GM23338 (cell line): ENCODE measurements around the gene EPHB3. TPM values are rescaled to one million over a fixed set of nuclear protein-coding genes. Genes with fewer than 3 reads are reported as not detected.

Experiments used
- ATAC-seq: fragments of 200-7000 bp; cut with Tn5 transposase; 3 replicates; pipeline ENCODE4 v1.9.1; 2020
- DNase-seq: peaks from one replicate; pipeline ENCODE4 v3.0.0-alpha.2; 2015; ENCODE audit warnings: low spot score
- H2AFZ ChIP-seq: fragments of 200-600 bp; sonication (generic); 2 replicates; pipeline ENCODE4 v1.8.0; 2016; ENCODE audit warnings: antibody characterized with exemption, mild to moderate bottlenecking, moderate library complexity
- H3F3A ChIP-seq: fragments of 200-600 bp; sonication (generic); replicated peaks from 2 replicates; pipeline ENCODE4 v1.8.0; 2017; ENCODE audit warnings: antibody characterized with exemption, mixed run types, low read depth
- H3K27ac ChIP-seq: fragments of 200-600 bp; sonication (generic); 2 replicates; pipeline ENCODE4 v1.6.1; 2016; ENCODE audit warnings: low read depth
- H3K27me3 ChIP-seq: fragments of 200-600 bp; sonication (generic); 2 replicates; pipeline ENCODE4 v1.8.0; 2016; ENCODE audit warnings: mild to moderate bottlenecking, mixed run types, moderate library complexity; ENCODE audit not compliant: insufficient read depth
- H3K36me3 ChIP-seq: fragments of 200-600 bp; sonication (generic); 2 replicates; pipeline ENCODE4 v1.8.0; 2016; ENCODE audit warnings: mild to moderate bottlenecking; ENCODE audit not compliant: insufficient read depth
- H3K4me1 ChIP-seq: fragments of 200-600 bp; sonication (generic); 2 replicates; pipeline ENCODE4 v1.8.0; 2016; ENCODE audit warnings: mild to moderate bottlenecking, moderate library complexity; ENCODE audit not compliant: insufficient read depth
- H3K4me2 ChIP-seq: fragments of 200-600 bp; sonication (generic); 2 replicates; pipeline ENCODE4 v1.7.1; 2017; ENCODE audit warnings: mixed run types
- H3K4me3 ChIP-seq: fragments of 200-600 bp; sonication (generic); 2 replicates; pipeline ENCODE4 v1.6.1; 2016; ENCODE audit warnings: mixed run types
- H3K79me2 ChIP-seq: fragments of 200-600 bp; sonication (generic); replicated peaks from 2 replicates; pipeline ENCODE4 v1.8.0; 2017; ENCODE audit warnings: mild to moderate bottlenecking; ENCODE audit not compliant: insufficient read depth
- H3K9me2 ChIP-seq: fragments of 200-600 bp; sonication (generic); 2 replicates; pipeline ENCODE4 v1.8.0; 2017; ENCODE audit not compliant: insufficient read depth
- H4K20me1 ChIP-seq: fragments of 200-600 bp; sonication (generic); replicated peaks from 2 replicates; pipeline ENCODE4 v1.8.0; 2017; ENCODE audit warnings: mild to moderate bottlenecking; ENCODE audit not compliant: insufficient read depth
- H3K27ac Mint-ChIP-seq: 2 replicates; pipeline ENCODE4 v1.8.0; 2020; ENCODE audit warnings: inconsistent platforms, mild to moderate bottlenecking, moderate library complexity, mixed read lengths
- H3K27me3 Mint-ChIP-seq: 3 replicates; pipeline ENCODE4 v1.8.0; 2022; ENCODE audit warnings: low read depth, mild to moderate bottlenecking, moderate library complexity, mixed read lengths, inconsistent platforms; ENCODE audit not compliant: insufficient read depth, poor library complexity
- H3K36me3 Mint-ChIP-seq: 3 replicates; pipeline ENCODE4 v1.8.0; 2021; ENCODE audit warnings: low read depth, mild to moderate bottlenecking, inconsistent platforms, moderate library complexity, mixed read lengths
- H3K4me1 Mint-ChIP-seq: 3 replicates; pipeline ENCODE4 v1.8.0; 2020; ENCODE audit warnings: mild to moderate bottlenecking, inconsistent platforms, mixed read lengths
- H3K4me3 Mint-ChIP-seq: 3 replicates; pipeline ENCODE4 v1.8.0; 2021; ENCODE audit warnings: moderate library complexity, mild to moderate bottlenecking, inconsistent platforms, mixed read lengths
- H3K9me3 Mint-ChIP-seq: 3 replicates; pipeline ENCODE4 v1.8.0; 2020; ENCODE audit warnings: moderate library complexity, mild to moderate bottlenecking, inconsistent platforms, mixed read lengths
- CREB1 ChIP-seq: fragments of 250-450 bp; sonication (Bioruptor Pico); IDR thresholded peaks from 2 replicates; pipeline ENCODE4 v1.5.0; 2020; ENCODE audit warnings: low read depth, mild to moderate bottlenecking, moderate library complexity
- EZH2 ChIP-seq: fragments of 200-600 bp; sonication (generic); IDR thresholded peaks from one replicate; pipeline ENCODE4 v1.8.0; 2017; ENCODE audit warnings: antibody characterized with exemption, mild to moderate bottlenecking, low read depth; ENCODE audit not compliant: unreplicated experiment
- JUNB ChIP-seq: IDR thresholded peaks from one replicate; pipeline ENCODE4 v1.6.1; 2016; ENCODE audit warnings: antibody characterized with exemption; ENCODE audit not compliant: unreplicated experiment
- POLR2AphosphoS5 ChIP-seq: IDR thresholded peaks from 2 replicates; pipeline ENCODE4 v1.6.1; 2016; ENCODE audit warnings: antibody characterized with exemption, low read depth
- ZNF114 ChIP-seq: fragments of 250-450 bp; sonication (Bioruptor Pico); IDR thresholded peaks from 2 replicates; pipeline ENCODE4 v1.5.0; 2020; ENCODE audit warnings: mild to moderate bottlenecking, moderate library complexity
- ZNF331 ChIP-seq: fragments of 250-450 bp; sonication (Bioruptor Pico); IDR thresholded peaks from 2 replicates; pipeline ENCODE4 v1.5.0; 2020; ENCODE audit warnings: low read depth, mild to moderate bottlenecking, moderate library complexity
- polyA plus RNA-seq: library from polyadenylated mRNA; unstranded; fragments of >200 nt; fragmentation: Nextera tagmentation; extraction: Ambion mirVana; gene quantifications from 2 replicates; pipeline ENCODE4 v1.2.1, GENCODE V29; 2016
- total RNA-seq: library from RNA; depleted of rRNA; stranded (reverse); fragments of >200 nt; shearing (Covaris generic); gene quantifications from 2 replicates; pipeline ENCODE4 v1.2.3, GENCODE V29; 2014
- TF ChIP-seq, protein P1 (sequence below), 2 experiments: fragments of 200-600 bp in 1 of 2; sonication (generic) in 1 of 2; conservative IDR thresholded peaks; 2 replicates each; pipeline versions ENCODE4 v1.5.1 to v1.6.1; 2016 to 2017; ENCODE audit warnings: antibody characterized with exemption in 2 of 2, low read depth in 2 of 2, mild to moderate bottlenecking in 2 of 2, moderate library complexity in 1 of 2
- TF ChIP-seq, protein P2 (sequence below): IDR thresholded peaks from one replicate; pipeline ENCODE4 v1.6.1; 2018; ENCODE audit warnings: antibody characterized with exemption; ENCODE audit not compliant: unreplicated experiment
- TF ChIP-seq, protein P3 (sequence below): IDR thresholded peaks from 2 replicates; pipeline ENCODE4 v1.6.1; 2016; ENCODE audit warnings: antibody characterized with exemption

The EPHB3 gene
- total and polyA plus RNA-seq, 2 experiments from 2014 or later = 0.57 to 2.0 TPM

DNA sequence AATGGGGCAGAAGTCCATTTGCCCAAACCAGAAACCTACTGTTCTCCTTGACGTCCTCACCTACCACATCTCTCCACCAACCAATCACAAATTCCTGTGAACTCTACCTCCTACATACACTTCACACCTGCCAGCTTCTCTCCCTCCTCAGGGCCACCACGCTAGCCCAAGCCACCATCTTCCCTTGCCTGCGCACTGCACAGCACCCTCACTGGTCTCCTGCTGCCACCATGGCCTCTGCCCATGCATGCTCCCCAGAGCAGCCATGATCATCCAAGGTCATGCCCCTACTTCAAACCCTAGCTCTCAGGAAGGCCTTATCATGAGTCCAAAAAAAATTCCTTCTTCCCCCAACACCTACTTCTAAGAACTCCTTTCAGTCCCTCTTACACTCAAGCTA lies 1.1 kb upstream of the EPHB3 start:
- ATAC-seq (no peak), DNase-seq (no peak)
- no peak for TF ChIP-seq ZNF114 (CRISPR knock-in tag)
- TF ChIP-seq, protein P1, sequence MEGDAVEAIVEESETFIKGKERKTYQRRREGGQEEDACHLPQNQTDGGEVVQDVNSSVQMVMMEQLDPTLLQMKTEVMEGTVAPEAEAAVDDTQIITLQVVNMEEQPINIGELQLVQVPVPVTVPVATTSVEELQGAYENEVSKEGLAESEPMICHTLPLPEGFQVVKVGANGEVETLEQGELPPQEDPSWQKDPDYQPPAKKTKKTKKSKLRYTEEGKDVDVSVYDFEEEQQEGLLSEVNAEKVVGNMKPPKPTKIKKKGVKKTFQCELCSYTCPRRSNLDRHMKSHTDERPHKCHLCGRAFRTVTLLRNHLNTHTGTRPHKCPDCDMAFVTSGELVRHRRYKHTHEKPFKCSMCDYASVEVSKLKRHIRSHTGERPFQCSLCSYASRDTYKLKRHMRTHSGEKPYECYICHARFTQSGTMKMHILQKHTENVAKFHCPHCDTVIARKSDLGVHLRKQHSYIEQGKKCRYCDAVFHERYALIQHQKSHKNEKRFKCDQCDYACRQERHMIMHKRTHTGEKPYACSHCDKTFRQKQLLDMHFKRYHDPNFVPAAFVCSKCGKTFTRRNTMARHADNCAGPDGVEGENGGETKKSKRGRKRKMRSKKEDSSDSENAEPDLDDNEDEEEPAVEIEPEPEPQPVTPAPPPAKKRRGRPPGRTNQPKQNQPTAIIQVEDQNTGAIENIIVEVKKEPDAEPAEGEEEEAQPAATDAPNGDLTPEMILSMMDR (conservative IDR thresholded peaks at IDR 0.05; ENCODE audit: low read depth in 2 of 2) = no peak
- TF ChIP-seq ZNF331 (CRISPR knock-in tag) = no peak
- no peak for TF ChIP-seq EZH2
- no peak for TF ChIP-seq POLR2AphosphoS5
- TF ChIP-seq, protein P2, sequence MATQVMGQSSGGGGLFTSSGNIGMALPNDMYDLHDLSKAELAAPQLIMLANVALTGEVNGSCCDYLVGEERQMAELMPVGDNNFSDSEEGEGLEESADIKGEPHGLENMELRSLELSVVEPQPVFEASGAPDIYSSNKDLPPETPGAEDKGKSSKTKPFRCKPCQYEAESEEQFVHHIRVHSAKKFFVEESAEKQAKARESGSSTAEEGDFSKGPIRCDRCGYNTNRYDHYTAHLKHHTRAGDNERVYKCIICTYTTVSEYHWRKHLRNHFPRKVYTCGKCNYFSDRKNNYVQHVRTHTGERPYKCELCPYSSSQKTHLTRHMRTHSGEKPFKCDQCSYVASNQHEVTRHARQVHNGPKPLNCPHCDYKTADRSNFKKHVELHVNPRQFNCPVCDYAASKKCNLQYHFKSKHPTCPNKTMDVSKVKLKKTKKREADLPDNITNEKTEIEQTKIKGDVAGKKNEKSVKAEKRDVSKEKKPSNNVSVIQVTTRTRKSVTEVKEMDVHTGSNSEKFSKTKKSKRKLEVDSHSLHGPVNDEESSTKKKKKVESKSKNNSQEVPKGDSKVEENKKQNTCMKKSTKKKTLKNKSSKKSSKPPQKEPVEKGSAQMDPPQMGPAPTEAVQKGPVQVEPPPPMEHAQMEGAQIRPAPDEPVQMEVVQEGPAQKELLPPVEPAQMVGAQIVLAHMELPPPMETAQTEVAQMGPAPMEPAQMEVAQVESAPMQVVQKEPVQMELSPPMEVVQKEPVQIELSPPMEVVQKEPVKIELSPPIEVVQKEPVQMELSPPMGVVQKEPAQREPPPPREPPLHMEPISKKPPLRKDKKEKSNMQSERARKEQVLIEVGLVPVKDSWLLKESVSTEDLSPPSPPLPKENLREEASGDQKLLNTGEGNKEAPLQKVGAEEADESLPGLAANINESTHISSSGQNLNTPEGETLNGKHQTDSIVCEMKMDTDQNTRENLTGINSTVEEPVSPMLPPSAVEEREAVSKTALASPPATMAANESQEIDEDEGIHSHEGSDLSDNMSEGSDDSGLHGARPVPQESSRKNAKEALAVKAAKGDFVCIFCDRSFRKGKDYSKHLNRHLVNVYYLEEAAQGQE = no peak
- TF ChIP-seq JUNB = no peak
- TF ChIP-seq, protein P3, sequence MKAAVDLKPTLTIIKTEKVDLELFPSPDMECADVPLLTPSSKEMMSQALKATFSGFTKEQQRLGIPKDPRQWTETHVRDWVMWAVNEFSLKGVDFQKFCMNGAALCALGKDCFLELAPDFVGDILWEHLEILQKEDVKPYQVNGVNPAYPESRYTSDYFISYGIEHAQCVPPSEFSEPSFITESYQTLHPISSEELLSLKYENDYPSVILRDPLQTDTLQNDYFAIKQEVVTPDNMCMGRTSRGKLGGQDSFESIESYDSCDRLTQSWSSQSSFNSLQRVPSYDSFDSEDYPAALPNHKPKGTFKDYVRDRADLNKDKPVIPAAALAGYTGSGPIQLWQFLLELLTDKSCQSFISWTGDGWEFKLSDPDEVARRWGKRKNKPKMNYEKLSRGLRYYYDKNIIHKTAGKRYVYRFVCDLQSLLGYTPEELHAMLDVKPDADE = no peak
- TF ChIP-seq CREB1 (CRISPR knock-in tag) = no peak
- Histone ChIP-seq H3K27me3 (peaks cover 80% of the 10 kb centered on the region), H3K79me2 (no peaks in the 10 kb centered on the region), H3K4me2 (peak overlapping the region; percentile 76), H3K4me3 (0 out of 2 replicates have a peak overlapping the region, but pooled peaks have one; percentile 43), H3K27ac (no peak overlapping the region), H3F3A (0 out of 2 replicates have a peak, but pooled peaks cover 3% of the 10 kb centered on the region), H3K9me2 (no peaks in the 10 kb centered on the region), H3K4me1 (peaks cover 54% of the 10 kb centered on the region), H3K36me3 (no peaks in the 10 kb centered on the region), H4K20me1 (peaks cover 19% of the 10 kb centered on the region), H2AFZ (no peak overlapping the region)
- H3K36me3 Mint-ChIP-seq = no peaks in the 10 kb centered on the region
- H3K9me3 Mint-ChIP-seq = no peaks in the 10 kb centered on the region
- H3K27ac Mint-ChIP-seq = no peak overlapping the region
- peaks cover 82% of the 10 kb centered on the region for H3K27me3 Mint-ChIP-seq
- H3K4me3 Mint-ChIP-seq = no peak overlapping the region; the same call in 2 of the 3 replicates
- H3K4me1 Mint-ChIP-seq = peaks cover 63% of the 10 kb centered on the region
